DMS53 treated with DMSO at 0.1 percent for 48 hours (cell line): ENCODE results near the gene RSPO4.

Source experiments
- DNase-seq: peaks from one replicate; lab custom pipeline; 2025; ENCODE audit not compliant: unreplicated experiment; lab: John Stamatoyannopoulos, UW

RSPO4 gene

GRCh38 chr20:944774-945410, 57.2 kb downstream of the RSPO4 start:
- DNase-seq: no peak

DNA sequence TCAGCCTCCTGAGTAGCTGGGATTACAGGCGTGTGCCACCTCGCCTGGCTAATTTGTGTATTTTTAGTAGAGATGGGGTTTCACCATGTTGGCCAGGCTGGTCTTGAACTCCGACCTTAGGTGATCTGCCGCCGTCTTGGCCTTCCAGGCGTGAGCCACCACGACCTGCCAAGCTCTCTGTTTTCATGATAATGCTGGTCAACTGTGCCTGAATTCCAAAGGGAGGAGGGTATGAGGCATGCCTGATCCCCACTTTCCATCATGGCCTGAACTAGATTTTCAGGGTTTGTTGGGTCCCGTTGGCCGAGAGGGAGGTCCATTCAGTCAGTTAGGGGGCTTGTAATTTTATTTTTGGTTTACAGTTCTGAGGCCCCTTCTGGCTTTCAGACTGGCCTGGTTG, 58.0 kb downstream of the RSPO4 start:
- no peak for DNase-seq

DNA sequence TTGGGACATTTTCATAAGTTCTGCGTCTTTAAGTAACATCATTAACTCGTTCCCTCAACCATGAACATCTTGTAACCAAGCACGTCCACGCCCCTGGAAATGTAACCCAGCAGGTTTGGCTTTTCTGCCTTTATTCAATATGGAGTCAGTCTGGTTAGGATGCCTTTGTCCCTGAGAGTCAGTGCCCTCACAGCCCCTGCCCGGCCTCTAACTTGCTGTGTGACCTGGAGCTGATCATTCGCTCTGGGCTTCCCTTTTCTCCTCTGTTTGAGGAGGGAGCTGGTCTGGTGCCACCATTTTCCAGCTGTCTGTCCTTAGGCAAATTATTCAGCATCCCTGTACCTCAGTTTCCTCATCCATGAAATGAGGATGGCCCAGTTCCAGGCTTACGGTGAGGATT, 59.5 kb downstream of the RSPO4 start:
- no peak for DNase-seq

DNA sequence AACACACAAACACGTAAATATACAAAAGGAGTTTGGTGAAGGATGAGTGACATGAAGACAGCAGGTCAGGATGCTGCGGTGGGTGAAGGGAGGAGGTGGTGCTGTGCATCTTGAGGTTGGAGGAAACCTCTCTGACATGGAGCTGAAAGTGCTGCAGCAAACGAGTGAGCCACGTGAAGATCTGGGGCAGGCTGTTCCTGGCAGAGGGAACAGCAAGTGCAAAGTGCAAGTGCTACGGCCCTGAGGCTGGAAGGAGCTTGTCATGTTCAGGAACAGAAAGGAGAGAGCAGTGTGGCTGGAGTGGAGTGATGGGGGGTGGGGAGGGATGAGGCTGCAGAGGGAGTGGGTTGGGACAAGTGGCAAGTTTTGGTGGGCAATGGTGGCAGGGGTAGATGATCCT, 61.2 kb downstream of the RSPO4 start:
- DNase-seq: no peak

GRCh38 chr20:939606-940005, 62.5 kb downstream of the RSPO4 start:
- DNase-seq: no peak

GRCh38 chr20:934186-934840, 67.8 kb downstream of the RSPO4 start:
- DNase-seq: no peak

- DNase-seq: no peak
Measured at GRCh38 chr20:933029-933428, 69.1 kb downstream of the RSPO4 start.

DNA sequence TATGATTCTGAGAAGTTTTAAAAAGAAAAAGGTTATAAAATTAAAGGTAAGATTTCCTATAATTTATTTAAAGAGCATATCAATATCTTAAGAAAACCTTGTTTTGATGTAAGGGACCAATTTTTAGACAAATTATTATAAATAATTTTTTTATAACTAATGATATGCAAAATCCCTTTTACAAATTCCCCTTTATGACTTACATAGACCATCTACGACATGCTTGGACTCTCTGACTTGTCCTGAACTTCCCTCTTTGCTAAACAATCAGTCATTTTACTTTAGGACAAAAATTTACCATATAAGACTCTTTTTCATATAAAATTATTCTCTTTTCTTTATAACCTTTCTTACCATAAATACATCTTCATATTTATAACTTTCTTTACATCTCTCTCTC, 70.7 kb downstream of the RSPO4 start:
- no peak for DNase-seq

- DNase-seq: no peak
Measured at GRCh38 chr20:926670-927069, 75.4 kb downstream of the RSPO4 start.

DNA sequence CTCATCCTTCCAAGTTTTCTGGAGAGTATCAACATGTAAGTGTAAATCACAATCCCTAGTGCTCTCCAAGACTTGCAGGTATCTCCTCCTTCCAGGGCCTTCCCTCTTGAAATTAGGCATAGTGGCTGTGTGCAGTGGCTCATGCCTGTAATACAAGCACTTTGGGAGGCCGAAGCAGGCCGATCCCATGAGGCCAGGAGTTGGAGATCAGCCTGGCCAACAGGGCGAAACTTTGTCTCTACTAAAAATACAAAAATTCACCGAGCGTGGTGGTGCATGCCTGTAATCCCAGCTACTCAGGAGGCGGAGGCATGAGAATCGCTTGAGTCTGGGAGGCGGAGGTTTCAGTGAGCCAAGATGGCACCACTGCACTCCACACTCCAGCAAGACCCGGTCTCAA, 76.6 kb downstream of the RSPO4 start:
- DNase-seq: no peak

GRCh38 chr20:924639-925038, 77.5 kb downstream of the RSPO4 start:
- no peak for DNase-seq

DNA sequence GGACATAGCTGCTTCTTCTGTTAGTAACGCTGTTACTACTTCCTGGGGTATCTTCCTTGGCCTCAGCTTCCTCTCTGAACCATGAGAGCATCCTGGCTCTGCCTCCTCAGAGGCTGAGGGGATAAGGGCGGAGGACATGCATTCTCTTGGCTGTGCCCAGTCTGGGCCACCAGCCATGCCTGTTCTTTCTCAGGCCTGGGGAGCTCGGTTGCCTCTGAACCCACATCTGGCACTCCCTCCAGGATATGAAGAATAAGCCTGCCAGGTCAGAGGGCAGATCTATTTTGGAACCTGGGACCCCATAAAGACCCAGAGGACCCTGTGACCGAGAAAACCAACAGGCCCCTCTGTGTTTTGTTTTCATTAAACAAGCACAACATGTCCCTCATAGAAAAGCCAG, 79.3 kb downstream of the RSPO4 start:
- no peak for DNase-seq

- DNase-seq: no peak
Measured at GRCh38 chr20:921068-921467, 81.0 kb downstream of the RSPO4 start.

DNA sequence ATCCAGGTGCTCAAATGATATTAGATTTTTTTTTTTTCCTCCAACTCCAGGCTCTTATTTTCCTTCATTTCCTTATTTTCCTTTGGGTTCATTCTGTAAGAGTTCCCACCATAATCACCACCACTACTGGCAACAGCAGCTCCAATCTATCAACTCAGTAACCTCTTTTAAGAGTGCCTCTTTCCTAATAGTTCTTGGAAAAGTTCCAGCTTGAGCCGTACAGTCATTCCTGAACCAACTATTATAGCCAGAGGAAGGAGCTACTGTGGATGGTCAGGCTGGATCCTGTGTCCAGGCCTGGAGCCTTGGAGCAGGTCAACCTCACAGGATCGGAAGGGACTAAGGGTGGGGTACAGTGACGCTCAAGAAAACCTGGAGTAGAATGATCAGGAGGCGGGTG, 81.8 kb downstream of the RSPO4 start:
- no peak for DNase-seq

DNA sequence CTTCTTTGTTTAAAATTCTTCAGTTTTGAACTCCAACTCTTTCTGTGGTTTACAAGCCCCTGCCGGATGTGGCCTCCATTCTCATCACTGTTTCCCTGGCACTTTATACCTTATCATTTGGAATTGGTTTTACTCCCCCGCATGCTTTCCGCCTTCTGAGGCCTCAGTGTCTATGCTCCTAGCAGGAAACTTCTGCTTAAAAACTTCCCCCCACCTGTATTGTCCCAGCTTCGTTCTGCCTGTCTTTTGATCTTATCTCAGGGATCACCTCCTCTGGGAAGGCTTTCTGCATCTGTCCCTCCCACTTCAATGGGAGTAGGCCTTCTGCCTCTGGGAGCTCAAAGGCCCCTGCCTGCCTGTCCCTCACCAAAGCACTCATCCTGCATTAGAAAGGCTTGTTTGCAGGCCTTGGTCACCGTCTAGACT, 82.6 kb downstream of the RSPO4 start:
- no peak for DNase-seq

GRCh38 chr20:917416-917815, 84.7 kb downstream of the RSPO4 start:
- DNase-seq: no peak

DNA sequence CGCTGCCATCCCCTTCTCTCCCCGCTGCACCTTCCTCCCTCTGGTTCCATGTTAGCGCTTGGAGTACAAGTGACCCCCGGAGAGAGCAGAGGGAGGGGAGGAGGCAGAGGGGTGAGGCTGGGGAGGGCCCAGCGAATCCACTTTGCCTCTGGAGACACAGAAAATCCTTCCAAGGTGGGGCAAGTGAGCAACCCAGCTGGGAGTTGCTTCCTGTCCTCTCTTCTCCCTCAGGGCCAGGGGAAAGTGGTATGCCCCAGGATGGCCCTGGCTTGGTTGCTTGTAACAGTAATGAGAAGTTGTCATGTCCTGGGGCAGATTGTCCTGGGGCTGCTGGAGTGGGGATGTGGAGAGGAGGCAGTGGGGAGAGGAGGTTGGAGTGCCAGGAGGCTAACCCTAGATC, 85.3 kb downstream of the RSPO4 start:
- DNase-seq: no peak

- no peak for DNase-seq
Measured at GRCh38 chr20:916125-916799, 85.8 kb downstream of the RSPO4 start, which contains the start of gene ANGPT4. ANGPT4 (minus strand) TSS chr20:916334; CDS start chr20:916214, 120 bp downstream.

GRCh38 chr20:914727-915498, 87.2 kb downstream of the RSPO4 start:
- DNase-seq: no peak

- DNase-seq: no peak
Measured at GRCh38 chr20:913306-913849, 88.7 kb downstream of the RSPO4 start.

DNA sequence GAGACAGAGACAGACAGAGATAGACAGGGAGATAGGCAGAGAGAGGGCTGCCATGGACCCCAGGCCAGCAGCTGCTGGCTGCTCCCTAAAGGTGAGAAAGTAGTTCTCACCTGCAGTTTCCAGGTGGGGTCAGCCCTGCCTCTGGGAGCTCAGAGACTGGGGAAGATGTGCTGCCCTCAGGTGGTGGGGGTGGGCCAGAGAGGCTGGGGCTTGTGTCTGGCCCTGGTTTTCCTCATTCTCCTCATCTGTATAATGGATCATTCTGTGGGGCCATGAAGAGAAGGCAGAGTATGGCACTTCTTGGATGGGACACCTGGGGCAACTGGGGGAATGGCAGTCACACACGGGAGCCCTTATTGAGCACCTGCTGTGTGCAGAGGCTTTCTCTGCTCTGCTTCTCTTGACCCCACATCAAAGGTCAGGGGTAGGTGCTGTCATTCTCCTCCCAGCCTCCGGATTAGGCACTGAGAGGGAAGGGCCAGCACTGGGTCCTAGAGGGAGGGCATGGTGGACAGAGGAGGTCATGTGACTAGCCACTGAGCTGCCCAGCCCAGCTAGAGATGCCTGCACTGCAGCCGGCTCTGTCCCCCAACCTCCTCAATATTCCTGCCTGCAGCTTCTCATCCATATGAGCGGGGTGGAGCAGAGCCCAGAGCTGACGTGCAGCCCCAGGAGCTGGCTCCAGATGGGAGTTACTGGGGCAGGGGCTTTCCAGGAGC, 90.1 kb downstream of the RSPO4 start:
- DNase-seq: no peak
